ENCODE measurements around the gene CLTCL1. TPM values are rescaled to one million over a fixed set of nuclear protein-coding genes. Genes with fewer than 3 reads are reported as not detected.

CLTCL1 gene
- total and polyA plus RNA-seq, 2 experiments from 2014 or later, result 6.6 to 15.1 TPM

- peak overlapping the region; percentile 94; the same call in 2 of the 3 replicates for H3K4me3 Mint-ChIP-seq
- Histone ChIP-seq H3K4me1 (ENCODE audit: insufficient read depth) (peaks cover 19% of the 10 kb centered on the region), H3K9me2 (ENCODE audit: insufficient read depth) (no peaks in the 10 kb centered on the region), H3K4me2 (peak overlapping the region; percentile 94), H4K20me1 (replicated peaks; ENCODE audit: insufficient read depth) (peaks cover 7% of the 10 kb centered on the region), H3F3A (replicated peaks; ENCODE audit: low read depth) (peaks cover 22% of the 10 kb centered on the region), H3K36me3 (ENCODE audit: insufficient read depth) (no peaks in the 10 kb centered on the region), H3K4me3 (peak overlapping the region; percentile 69), H3K27ac (ENCODE audit: low read depth) (no peak overlapping the region), H3K27me3 (ENCODE audit: insufficient read depth) (peaks cover 50% of the 10 kb centered on the region), H2AFZ (peak overlapping the region; percentile 91), H3K79me2 (replicated peaks; ENCODE audit: insufficient read depth) (peaks cover 20% of the 10 kb centered on the region)
- H3K27ac Mint-ChIP-seq, result no peak overlapping the region
- DNase-seq (ENCODE audit: low spot score) (no peak), ATAC-seq (no peak)
- H3K36me3 Mint-ChIP-seq (ENCODE audit: low read depth), result peaks cover 11% of the 10 kb centered on the region; the same call in 2 of the 3 replicates
- H3K27me3 Mint-ChIP-seq (ENCODE audit: insufficient read depth, low read depth, poor library complexity), result peaks cover 72% of the 10 kb centered on the region
- TF ChIP-seq CTCF (conservative IDR thresholded peaks at IDR 0.05; ENCODE audit: low read depth in 2 of 2), result no peak
- TF ChIP-seq REST (IDR thresholded peaks at IDR 0.05; ENCODE audit: unreplicated experiment), result no peak
- no peak for TF ChIP-seq CREB1 (CRISPR knock-in tag; IDR thresholded peaks at IDR 0.05; ENCODE audit: low read depth)
- no peak for TF ChIP-seq ZNF114 (CRISPR knock-in tag; IDR thresholded peaks at IDR 0.05)
- TF ChIP-seq EZH2 (IDR thresholded peaks at IDR 0.05; ENCODE audit: low read depth, unreplicated experiment), result no peak
- no peak for TF ChIP-seq JUNB (IDR thresholded peaks at IDR 0.05; ENCODE audit: unreplicated experiment)
- TF ChIP-seq NANOG (IDR thresholded peaks at IDR 0.05; ENCODE audit: borderline replicate concordance), result no peak
- TF ChIP-seq EZH2phosphoT487 (IDR thresholded peaks at IDR 0.05; ENCODE audit: unreplicated experiment), result no peak
- TF ChIP-seq ZNF462 (CRISPR knock-in tag; IDR thresholded peaks at IDR 0.05), result no peak
- TF ChIP-seq ZNF331 (CRISPR knock-in tag; IDR thresholded peaks at IDR 0.05; ENCODE audit: low read depth), result no peak
- TF ChIP-seq POLR2AphosphoS5 (IDR thresholded peaks at IDR 0.05; ENCODE audit: low read depth), result no peak
- no peak for TF ChIP-seq ETS1 (IDR thresholded peaks at IDR 0.05)
- TF ChIP-seq STAT1 (IDR thresholded peaks at IDR 0.05; ENCODE audit: unreplicated experiment), result no peak
- peaks cover 38% of the 10 kb centered on the region for H3K4me1 Mint-ChIP-seq
- no peaks in the 10 kb centered on the region; the same call in 1 of the 3 replicates for H3K9me3 Mint-ChIP-seq
Measured at GRCh38 chr22:19169947-19170318, 121.6 kb downstream of the CLTCL1 start.

Measured in GM23338 (cell line).